ENCODE data around the gene TP53. TPM values are rescaled to one million over a fixed set of nuclear protein-coding genes. Genes with fewer than 3 reads are reported as not detected.
A peak's percentile ranks its signal among the peaks of the same experiment; 100 is the strongest.

TP53 gene
- total and polyA plus RNA-seq, 10 of the 15 experiments (the other 5 are each of a cell fraction or from before 2014, with no cell fraction given): 35.6 to 162 (median 75.9) TPM

GRCh38 chr17:7686222-7687071 lies 843 bp downstream of the TP53 start (continued):
- no peak for TF ChIP-seq SUPT20H (IDR thresholded peaks at IDR 0.05; ENCODE audit: borderline replicate concordance, control insufficient read depth, low read depth, low read length)
- no peak; the same call in 1 of the 2 replicates for TF ChIP-seq TBL1XR1 (IDR thresholded peaks at IDR 0.05; ENCODE audit: low read depth, low read length)
- peak; percentile 96 for TF ChIP-seq TAF1 (IDR thresholded peaks at IDR 0.05; ENCODE audit: borderline replicate concordance, low read depth, low read length)
- TF ChIP-seq SUZ12 (IDR thresholded peaks at IDR 0.05; ENCODE audit: unreplicated experiment): no peak
- TF ChIP-seq PKNOX1 (IDR thresholded peaks at IDR 0.05): no peak
- no peak for TF ChIP-seq ASH2L (IDR thresholded peaks at IDR 0.05; ENCODE audit: borderline replicate concordance, low read depth)
- no peak for TF ChIP-seq ZBTB11 (CRISPR knock-in tag; IDR thresholded peaks at IDR 0.05)
- peak; percentile 99 for TF ChIP-seq CHD1 (IDR thresholded peaks at IDR 0.05; ENCODE audit: low read depth, low read length)
- TF ChIP-seq ZNF592 (IDR thresholded peaks at IDR 0.05): no peak
- peak; percentile 100 for TF ChIP-seq ATF7 (IDR thresholded peaks at IDR 0.05; ENCODE audit: low read depth)
- TF ChIP-seq CTCF (IDR thresholded peaks at IDR 0.05 in 2 of 3, conservative IDR thresholded peaks at IDR 0.05 in 1 of 3; ENCODE audit: control insufficient read depth in 2 of 3, extremely low read depth in 1 of 3, insufficient read depth in 1 of 3, low read depth in 3 of 3, low read length in 3 of 3): no peak
- TF ChIP-seq BCL3 (IDR thresholded peaks at IDR 0.05; ENCODE audit: borderline replicate concordance, insufficient read depth, low read depth, low read length, poor library complexity, severe bottlenecking): no peak
- no peak for TF ChIP-seq MYB (IDR thresholded peaks at IDR 0.05; ENCODE audit: borderline replicate concordance, low read depth, low read length)
- TF ChIP-seq SPI1 (IDR thresholded peaks at IDR 0.05; ENCODE audit: borderline replicate concordance, insufficient read depth, low read depth, low read length): peak; percentile 41; the same call in 1 of the 2 replicates
- peak; percentile 98 for TF ChIP-seq JUND (IDR thresholded peaks at IDR 0.05; ENCODE audit: low read depth, low read length)

All from GM12878 (cell line).